Activated naive CD8-positive, alpha-beta T cell (primary cell): ENCODE measurements around the gene PGLYRP2.
A peak's percentile ranks its signal among the peaks of the same experiment; 100 is the strongest.

Source experiments
- H3K27ac Mint-ChIP-seq: one replicate; pipeline ENCODE4 v1.8.0; 2021; ENCODE audit warnings: mixed read lengths
- H3K27me3 Mint-ChIP-seq: one replicate; pipeline ENCODE4 v1.8.0; 2021; ENCODE audit warnings: mixed read lengths
- H3K36me3 Mint-ChIP-seq: one replicate; pipeline ENCODE4 v1.8.0; 2021; ENCODE audit warnings: mixed read lengths
- H3K4me1 Mint-ChIP-seq: one replicate; pipeline ENCODE4 v1.8.0; 2021; ENCODE audit warnings: low read depth, mixed read lengths
- H3K4me3 Mint-ChIP-seq: one replicate; pipeline ENCODE4 v1.8.0; 2021; ENCODE audit warnings: mild to moderate bottlenecking, mixed read lengths
- H3K9me3 Mint-ChIP-seq: one replicate; pipeline ENCODE4 v1.8.0; 2021; ENCODE audit warnings: low read depth, mixed read lengths

PGLYRP2 gene

DNA sequence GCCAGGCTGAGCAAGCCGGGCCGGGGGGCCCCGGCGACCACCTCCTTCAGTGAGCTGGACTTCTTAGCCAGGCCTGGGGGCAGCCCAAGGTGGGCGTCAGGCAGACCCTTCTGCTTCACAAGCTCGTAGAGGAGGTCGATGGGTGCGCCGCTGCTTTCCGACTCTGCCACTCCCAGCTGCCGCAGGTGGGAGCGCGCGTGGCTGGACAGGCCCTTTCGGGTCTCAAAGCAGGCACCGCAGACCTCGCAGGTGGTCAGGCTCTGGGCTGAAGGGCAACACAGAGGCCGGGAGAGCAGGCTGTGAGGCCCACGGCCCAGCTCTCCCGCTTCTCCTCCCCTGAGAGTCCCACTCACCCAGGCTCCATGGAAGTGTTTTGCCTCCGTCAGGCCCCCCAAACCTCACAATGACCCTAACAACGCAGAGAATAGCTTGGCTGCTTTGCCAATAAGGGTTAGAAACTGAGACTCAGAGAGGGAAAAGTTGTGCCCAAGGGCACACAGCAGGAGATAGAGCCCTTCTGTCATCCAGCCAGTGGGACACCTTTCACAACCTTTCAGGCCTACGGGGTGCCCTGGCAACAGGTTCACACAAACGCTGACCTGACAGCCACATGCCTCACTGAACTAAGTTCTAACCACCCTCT lies 49.4 kb downstream of the PGLYRP2 start:
- Mint-ChIP-seq H3K36me3 (peaks cover 2% of the 10 kb centered on the region), H3K27ac (no peak overlapping the region), H3K4me1 (peaks cover 28% of the 10 kb centered on the region), H3K27me3 (no peaks in the 10 kb centered on the region), H3K4me3 (peak overlapping the region; percentile 98), H3K9me3 (no peaks in the 10 kb centered on the region)

DNA sequence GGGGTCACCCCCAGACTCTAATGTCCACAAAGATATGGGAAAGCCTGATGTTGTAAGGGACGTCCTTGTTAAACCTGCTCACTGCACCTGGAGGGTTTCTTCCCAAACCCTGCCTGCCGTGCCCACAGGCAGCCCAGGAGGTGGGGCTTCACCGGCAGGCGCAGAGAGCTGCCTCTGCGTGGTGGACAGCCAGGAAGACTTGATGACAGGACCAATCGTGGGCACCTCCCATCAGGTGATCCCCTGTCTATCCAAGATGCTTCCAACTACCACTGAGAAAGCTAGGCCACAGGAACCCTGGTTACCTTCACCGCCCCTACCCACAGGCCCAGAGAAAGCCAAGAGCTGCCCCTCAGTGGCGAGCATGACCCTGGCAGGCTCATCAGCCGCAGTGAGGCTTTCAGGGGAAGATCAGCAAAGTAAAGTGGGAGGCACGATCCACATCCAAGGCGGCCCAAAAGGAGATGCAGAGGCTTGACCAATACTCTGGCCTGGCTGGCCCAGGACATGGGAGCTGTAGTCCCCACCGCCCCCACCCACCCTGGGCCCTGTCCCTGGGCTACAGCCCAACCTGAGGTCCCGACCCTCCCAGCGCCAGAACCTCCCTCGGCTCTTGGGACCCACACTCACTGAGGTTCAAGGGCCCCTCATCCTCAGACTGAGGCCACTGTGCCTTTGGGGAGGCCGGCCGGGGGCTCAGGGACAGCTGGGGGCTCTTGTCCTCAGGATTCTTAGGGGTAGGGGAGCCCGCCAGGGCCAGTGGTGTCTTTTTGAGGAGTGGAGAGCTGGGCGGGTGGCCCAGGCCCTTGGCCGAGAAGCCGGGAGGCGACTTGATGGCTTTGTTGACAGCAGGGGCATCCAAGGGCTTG lies 50.1 kb downstream of the PGLYRP2 start:
- H3K36me3 Mint-ChIP-seq, result peaks cover 2% of the 10 kb centered on the region
- H3K27ac Mint-ChIP-seq, result no peak overlapping the region
- no peaks in the 10 kb centered on the region for H3K9me3 Mint-ChIP-seq
- no peak overlapping the region for H3K4me3 Mint-ChIP-seq
- H3K4me1 Mint-ChIP-seq, result peaks cover 28% of the 10 kb centered on the region
- no peaks in the 10 kb centered on the region for H3K27me3 Mint-ChIP-seq

DNA sequence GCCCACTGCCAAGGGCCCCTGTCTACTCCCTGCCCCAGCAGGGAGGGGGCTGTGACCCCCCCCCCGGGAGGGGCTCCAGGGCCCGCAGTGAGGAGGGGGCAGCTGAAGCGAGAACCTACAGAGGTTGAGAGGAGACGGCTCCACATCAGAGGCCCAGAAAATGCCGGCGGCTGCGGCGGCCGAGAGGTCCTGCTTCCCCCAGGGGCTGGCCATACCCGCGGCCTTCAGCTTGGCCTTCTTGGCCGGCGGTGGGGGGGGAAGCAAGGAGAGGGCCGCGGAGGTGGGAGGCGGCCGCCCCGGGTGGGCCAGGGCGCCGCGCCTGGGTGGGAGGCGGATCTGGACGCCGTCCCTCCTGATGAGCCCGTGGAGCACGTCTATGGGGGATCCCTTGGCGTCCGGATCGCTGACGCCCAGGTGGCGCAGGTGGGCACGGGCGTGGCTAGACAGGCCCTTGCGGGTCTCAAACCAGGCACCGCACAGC lies 51.3 kb downstream of the PGLYRP2 start:
- Mint-ChIP-seq H3K4me3 (no peak overlapping the region), H3K27ac (no peak overlapping the region), H3K9me3 (no peaks in the 10 kb centered on the region), H3K4me1 (peaks cover 21% of the 10 kb centered on the region), H3K27me3 (no peaks in the 10 kb centered on the region), H3K36me3 (peaks cover 6% of the 10 kb centered on the region)

DNA sequence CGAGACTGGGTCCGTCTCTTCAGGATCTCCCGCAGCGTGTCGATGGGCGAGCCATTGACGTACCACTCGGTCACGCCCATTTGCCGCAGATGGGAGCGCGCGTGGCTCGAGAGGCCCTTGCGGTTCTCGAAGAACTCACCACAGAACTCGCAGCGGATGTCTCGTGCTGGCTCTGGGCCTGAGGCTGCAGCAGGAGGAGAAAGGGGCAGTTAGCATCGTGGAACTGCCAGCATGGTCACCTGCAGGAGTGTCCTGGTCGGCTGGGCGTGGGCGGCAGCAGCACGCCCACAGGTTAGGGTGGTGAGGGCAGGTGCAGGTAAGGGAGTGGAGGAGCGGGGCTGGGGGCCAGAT lies 52.0 kb downstream of the PGLYRP2 start:
- H3K27ac Mint-ChIP-seq, result peak overlapping the region; percentile 22
- H3K36me3 Mint-ChIP-seq, result peaks cover 6% of the 10 kb centered on the region
- H3K4me1 Mint-ChIP-seq, result peaks cover 20% of the 10 kb centered on the region

DNA sequence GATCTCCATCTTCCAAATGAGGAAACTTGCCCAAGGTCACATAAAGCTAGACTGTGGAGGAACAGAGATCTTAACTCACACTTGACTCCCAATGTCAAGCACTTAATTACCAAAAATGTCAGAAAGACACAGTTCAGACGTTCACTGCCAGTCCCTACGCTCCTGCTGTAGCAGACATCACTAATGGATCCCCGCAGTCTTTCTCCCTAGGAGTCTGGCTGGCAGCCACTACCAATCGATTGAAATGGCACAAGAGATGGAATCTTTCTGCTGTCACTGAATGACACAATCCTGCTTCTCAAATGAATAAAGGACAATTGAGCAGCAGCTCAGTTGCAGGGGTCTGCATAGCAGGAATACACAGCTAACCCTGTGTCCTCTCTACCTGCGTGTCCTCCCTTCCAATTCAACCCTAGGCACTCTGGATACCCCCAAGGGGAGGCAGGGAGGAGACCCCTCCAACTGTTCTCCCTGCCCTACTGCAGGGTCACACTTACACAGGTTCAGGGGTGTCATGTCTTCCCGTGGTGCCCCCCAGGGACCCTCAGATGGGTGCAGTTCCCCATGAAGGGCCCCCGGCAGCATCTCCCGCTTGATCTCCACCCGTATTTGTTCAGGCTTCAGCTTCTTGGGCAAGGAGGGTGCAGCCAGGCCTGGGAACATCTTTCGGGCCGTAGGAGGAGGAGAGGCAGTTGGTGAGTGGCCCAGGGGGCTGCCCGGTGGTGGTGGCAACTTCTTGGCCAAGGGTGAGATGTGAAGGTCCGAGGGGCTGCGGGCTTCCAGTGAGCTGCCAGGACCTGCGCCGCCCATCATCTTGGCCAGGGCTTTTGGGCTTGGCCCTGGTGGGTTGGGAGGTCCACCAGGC lies 52.6 kb downstream of the PGLYRP2 start:
- Mint-ChIP-seq H3K27me3 (no peaks in the 10 kb centered on the region), H3K27ac (peak overlapping the region; percentile 22)

More for the DNA sequence above, 52.0 kb downstream of the PGLYRP2 start:
- no peak overlapping the region for H3K4me3 Mint-ChIP-seq
- no peaks in the 10 kb centered on the region for H3K9me3 Mint-ChIP-seq
- H3K27me3 Mint-ChIP-seq, result no peaks in the 10 kb centered on the region

DNA sequence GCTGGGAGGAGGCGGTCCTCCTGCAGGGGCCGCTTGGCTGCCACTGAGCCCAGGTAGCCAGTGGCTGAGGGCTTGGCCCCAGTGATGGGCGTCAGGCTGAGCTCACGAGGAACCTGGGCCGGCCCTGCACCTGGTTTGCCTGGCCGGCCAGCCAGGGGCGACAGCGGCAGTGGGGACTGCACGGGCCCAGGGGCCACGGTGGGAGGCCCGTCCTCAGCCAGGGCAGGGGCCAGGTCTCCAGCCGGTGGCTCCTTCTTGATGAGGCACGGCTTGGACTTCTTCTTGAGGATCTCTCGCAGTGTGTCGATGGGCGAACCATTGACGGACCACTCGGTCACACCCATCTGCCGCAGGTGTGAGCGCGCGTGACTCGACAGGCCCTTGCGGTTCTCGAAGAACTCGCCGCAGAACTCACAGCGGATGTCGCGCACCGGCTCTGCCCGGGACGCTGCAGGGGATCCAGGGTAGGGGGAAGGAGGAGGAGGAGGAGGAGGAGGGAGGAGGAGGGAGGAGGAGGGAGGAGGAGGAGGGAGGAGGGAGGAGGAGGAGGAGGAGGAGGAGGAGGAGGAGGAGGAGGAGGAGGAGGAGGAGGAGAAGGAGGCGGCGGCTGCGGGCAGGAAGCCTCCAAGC lies 53.9 kb downstream of the PGLYRP2 start:
- Mint-ChIP-seq H3K4me1 (peaks cover 9% of the 10 kb centered on the region), H3K9me3 (no peaks in the 10 kb centered on the region), H3K27me3 (no peaks in the 10 kb centered on the region), H3K4me3 (no peak overlapping the region), H3K27ac (no peak overlapping the region), H3K36me3 (peaks cover 6% of the 10 kb centered on the region)

More for the DNA sequence above, 52.6 kb downstream of the PGLYRP2 start:
- Mint-ChIP-seq H3K9me3 (no peaks in the 10 kb centered on the region), H3K36me3 (peaks cover 6% of the 10 kb centered on the region), H3K4me3 (no peak overlapping the region), H3K4me1 (peaks cover 18% of the 10 kb centered on the region)

DNA sequence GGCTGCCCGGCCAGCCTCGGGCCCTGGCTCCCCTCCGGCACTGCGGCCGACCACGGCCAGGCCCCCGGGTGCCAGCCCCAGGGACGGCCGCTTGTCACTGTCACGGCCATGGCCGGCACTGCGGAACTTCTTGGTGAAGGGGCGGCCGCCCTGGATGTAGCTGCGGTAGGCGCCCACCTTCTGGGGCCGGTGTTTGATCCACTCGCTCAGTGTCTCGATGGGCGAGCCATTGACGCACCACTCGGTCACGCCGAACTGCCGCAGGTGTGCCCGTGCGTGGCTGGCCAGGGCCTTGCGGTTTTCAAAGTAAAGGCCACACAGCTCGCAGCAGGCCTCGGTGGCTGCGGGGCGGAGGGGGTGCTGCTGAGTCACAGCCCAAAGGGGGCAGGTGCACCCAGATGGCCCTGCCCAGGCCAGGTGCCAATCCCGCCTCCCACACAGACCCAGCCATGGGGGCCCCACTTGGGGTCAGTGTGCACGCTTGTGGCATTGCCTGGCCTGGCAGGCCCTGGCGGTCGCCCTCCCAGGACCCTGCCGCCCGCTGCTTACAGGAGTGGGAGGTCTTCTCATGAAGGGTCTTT lies 54.5 kb downstream of the PGLYRP2 start:
- peaks cover 12% of the 10 kb centered on the region for H3K4me1 Mint-ChIP-seq
- H3K27me3 Mint-ChIP-seq, result no peaks in the 10 kb centered on the region
- no peaks in the 10 kb centered on the region for H3K9me3 Mint-ChIP-seq
- no peak overlapping the region for H3K27ac Mint-ChIP-seq
- H3K4me3 Mint-ChIP-seq, result no peak overlapping the region
- peaks cover 6% of the 10 kb centered on the region for H3K36me3 Mint-ChIP-seq

DNA sequence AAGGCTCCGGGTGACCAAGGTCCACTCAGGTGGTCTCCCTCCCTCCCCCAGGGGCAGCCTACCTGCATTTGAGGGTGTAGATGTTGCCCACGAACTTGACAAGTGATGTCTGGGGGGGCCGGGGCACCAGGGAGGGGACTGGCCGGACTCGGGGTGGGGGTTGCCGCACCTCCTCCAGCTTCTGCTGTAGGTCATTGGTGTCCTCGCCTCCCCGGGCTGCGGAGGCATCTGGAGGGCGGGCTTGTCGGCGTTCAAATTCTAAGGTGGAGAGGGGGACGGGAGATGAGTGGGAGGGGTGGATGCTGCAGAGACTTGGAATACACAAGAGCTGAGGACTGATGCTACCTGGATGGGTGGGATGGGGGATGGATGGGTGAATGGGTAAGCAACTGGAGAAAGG lies 55.2 kb downstream of the PGLYRP2 start:
- peaks cover 17% of the 10 kb centered on the region for H3K4me1 Mint-ChIP-seq
- H3K36me3 Mint-ChIP-seq, result peaks cover 6% of the 10 kb centered on the region
- no peaks in the 10 kb centered on the region for H3K9me3 Mint-ChIP-seq

DNA sequence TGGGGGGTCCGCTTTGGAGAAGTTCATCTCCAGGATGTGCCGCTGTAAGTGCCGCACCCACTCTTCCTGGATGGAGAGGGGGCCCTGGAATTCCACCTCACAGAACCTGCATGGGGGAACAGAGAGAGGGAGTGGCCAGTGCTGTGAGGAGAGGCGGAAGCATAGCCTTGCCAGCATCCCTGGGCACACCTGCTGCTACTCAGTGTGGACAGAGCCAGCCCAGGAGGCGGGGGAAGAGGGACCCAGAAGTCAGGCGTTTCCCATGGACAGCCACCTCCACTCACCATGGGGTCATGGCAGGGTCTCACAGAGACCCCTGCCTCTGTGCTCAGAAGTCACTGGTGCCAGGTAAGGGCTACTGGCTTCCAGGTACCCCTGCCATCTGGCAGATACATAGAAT lies 56.2 kb downstream of the PGLYRP2 start:
- Mint-ChIP-seq H3K4me1 (peaks cover 18% of the 10 kb centered on the region), H3K9me3 (no peaks in the 10 kb centered on the region), H3K36me3 (peaks cover 6% of the 10 kb centered on the region), H3K27me3 (no peaks in the 10 kb centered on the region), H3K4me3 (no peak overlapping the region), H3K27ac (no peak overlapping the region)

More for the DNA sequence above, 55.2 kb downstream of the PGLYRP2 start:
- Mint-ChIP-seq H3K27ac (no peak overlapping the region), H3K4me3 (no peak overlapping the region), H3K27me3 (no peaks in the 10 kb centered on the region)

DNA sequence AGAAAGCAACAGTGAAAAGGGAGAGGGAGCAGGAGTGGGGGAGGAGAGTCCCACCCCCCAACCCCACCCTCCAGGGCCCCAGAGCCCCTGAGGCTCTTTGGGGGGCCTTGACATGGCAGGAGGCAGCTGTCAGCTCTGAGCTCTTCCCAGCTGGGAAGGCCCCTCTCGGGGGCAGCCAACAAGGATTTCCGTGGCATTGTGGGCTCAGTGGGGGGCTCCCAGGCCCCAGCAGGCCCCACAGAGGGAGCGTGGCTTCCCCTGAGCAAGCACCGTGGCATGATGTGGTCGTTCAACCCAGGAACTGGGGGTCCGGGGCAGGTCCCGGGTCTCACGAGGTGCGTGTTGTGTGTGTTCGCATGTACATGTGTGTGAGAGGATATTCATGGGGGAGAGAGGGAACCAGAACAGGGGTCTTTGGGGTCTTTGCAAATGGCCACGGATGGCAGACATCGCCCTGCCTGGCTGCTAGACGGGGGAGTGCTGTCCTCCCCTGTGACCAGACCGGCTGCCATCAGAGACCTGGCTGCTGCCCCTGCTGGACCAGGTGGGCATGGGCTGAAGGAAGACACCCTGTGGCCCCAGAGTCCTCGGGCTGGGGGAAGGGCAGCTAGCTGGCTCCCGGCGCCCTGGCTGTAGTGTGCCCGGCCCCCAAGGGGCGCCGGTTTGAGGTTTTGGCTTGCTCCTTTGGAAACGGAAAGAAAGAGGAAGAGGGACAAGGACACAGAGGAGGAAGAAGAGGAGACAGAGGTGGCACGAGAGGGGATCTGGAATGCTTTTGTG lies 56.8 kb downstream of the PGLYRP2 start:
- Mint-ChIP-seq H3K36me3 (peaks cover 6% of the 10 kb centered on the region), H3K9me3 (no peaks in the 10 kb centered on the region), H3K4me3 (no peak overlapping the region), H3K27ac (no peak overlapping the region), H3K27me3 (no peaks in the 10 kb centered on the region), H3K4me1 (peaks cover 24% of the 10 kb centered on the region)

DNA sequence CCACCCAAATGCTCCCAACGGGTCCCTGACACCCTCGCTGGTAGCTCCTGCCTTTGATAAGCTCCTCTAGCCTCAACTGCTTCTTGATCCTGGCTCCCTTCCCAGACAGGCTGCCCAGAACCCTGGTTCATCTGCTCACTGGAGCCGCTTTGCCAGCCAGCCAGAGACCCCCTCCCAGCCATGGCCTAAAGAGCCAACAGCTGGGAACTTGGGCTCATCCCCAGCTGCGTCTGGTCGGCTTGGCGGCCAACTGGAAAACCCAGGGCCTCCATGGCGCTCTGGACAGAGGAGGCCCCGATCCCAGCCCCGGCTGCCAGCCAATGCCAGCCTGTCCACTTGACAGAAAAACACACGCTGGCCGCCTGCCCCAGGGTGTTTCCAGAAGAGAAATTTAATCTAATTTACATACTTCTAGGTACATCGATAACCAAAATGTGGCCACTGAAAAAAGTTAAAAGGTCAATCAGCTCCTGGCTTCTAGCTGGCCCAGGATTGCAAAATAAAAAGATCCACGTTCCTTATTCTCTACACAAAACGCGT lies 57.5 kb downstream of the PGLYRP2 start:
- peaks cover 31% of the 10 kb centered on the region for H3K4me1 Mint-ChIP-seq
- no peak overlapping the region for H3K27ac Mint-ChIP-seq
- peaks cover 6% of the 10 kb centered on the region for H3K36me3 Mint-ChIP-seq
- no peaks in the 10 kb centered on the region for H3K9me3 Mint-ChIP-seq
- no peak overlapping the region for H3K4me3 Mint-ChIP-seq
- no peaks in the 10 kb centered on the region for H3K27me3 Mint-ChIP-seq

DNA sequence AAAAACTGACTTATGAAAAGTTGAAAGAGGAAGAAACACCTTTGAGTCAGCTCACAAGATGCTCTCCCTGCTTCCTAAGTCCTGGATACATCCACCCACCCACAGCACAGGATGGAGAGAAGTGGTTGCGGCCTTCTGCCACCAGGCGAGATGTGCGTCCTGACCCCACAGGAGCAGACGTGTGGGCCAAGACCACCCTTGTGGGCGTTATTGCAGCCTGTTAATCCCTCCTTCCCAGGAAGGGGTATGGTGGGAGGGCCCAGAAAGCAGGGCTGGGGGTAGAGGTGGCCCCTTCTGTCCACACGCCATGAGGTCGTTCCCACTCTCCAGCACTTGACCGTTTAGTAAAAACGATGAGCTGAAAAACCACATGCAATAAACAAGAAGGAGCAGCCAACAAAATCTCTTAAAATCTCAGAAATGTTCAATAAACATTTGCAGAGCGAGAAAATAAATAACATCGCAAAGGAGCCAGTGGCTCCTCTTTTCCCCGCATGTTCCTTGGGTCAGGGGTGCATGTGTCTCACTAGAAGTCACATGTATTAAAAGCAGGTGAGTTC lies 58.1 kb downstream of the PGLYRP2 start:
- no peaks in the 10 kb centered on the region for H3K9me3 Mint-ChIP-seq
- peaks cover 34% of the 10 kb centered on the region for H3K4me1 Mint-ChIP-seq
- H3K27me3 Mint-ChIP-seq, result no peaks in the 10 kb centered on the region
- peaks cover 5% of the 10 kb centered on the region for H3K36me3 Mint-ChIP-seq
- H3K4me3 Mint-ChIP-seq, result no peak overlapping the region
- no peak overlapping the region for H3K27ac Mint-ChIP-seq

DNA sequence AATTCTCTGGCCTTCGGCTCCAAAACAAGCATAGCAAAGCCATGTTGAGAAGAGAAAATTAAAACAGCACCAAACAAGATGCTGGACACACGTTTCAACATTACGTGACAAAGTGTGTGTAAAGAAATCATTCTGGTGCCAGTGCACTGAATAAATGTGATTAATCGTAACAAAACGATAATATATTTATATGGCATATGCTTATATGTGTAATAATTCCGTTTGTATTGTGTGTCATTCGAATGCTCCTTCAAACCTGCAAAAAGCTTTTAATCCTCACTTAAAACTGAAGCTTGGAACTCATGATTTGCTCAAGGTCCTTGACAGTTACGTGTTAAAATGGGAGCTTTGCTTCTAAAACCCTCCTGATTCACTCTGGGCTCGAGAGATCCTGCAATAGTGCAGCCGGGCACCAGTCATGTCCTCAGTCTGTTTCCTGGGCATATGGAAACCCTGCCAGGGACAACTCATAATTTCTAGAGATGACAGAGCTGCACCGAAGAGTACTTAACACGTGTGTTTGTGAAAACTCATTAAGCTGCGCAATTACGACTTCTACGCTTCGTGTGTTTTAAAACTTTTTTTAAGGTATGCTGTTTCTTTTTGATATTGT lies 59.8 kb downstream of the PGLYRP2 start:
- no peaks in the 10 kb centered on the region for H3K27me3 Mint-ChIP-seq
- H3K27ac Mint-ChIP-seq, result peak overlapping the region; percentile 41
- no peaks in the 10 kb centered on the region for H3K9me3 Mint-ChIP-seq
- H3K4me1 Mint-ChIP-seq, result peaks cover 43% of the 10 kb centered on the region
- peaks cover 7% of the 10 kb centered on the region for H3K36me3 Mint-ChIP-seq
- H3K4me3 Mint-ChIP-seq, result peak overlapping the region; percentile 99
